Panc1 (cell line): Measurements from ENCODE around the gene LINGO4.

Experiments used
- POLR2AphosphoS5 ChIP-seq: IDR thresholded peaks from 2 replicates; pipeline ENCODE4 v1.6.1; 2012; ENCODE audit warnings: mild to moderate bottlenecking, low read depth, low read length, moderate library complexity
- SIN3A ChIP-seq: IDR thresholded peaks from 2 replicates; pipeline ENCODE4 v1.6.1; 2012; ENCODE audit warnings: low read depth, mild to moderate bottlenecking, low read length, moderate library complexity, borderline replicate concordance; ENCODE audit not compliant: insufficient read depth
- TCF7L2 ChIP-seq: IDR thresholded peaks from 2 replicates; pipeline ENCODE4 v1.6.1; 2011; ENCODE audit warnings: mild to moderate bottlenecking, low read depth, low read length, inconsistent platforms
- TF ChIP-seq, protein P1 (sequence below), 2 experiments: IDR thresholded peaks; 2 replicates each; pipeline ENCODE4 v1.6.1; 2011 to 2012; ENCODE audit warnings: low read depth in 2 of 2, control low read depth in 1 of 2, low read length in 1 of 2, mild to moderate bottlenecking in 1 of 2, moderate library complexity in 1 of 2; ENCODE audit not compliant: insufficient read depth in 1 of 2
- TF ChIP-seq, protein P2 (sequence below): fragments of 450-650 bp; IDR thresholded peaks from 2 replicates; pipeline ENCODE4 v1.5.1; 2017; ENCODE audit warnings: mild to moderate bottlenecking

DNA sequence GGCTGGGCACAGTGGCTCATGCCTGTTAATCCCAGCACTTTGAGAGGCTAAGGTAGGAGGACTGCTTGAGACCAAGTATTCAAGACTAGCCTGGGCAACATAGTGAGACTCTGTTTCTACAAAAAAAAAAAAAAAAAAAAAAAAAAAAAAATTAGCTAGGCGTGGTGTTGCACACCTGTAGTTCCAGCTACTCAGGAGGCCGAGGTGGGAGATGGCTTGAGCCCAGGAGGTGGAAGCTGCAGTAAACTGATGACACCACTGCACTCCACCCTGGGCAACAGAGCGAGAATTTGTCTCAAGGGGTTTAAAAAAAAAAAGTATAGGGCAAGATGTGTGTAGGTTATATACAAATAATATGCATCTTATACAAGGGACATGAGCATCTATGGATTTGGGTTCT, 17.5 kb downstream of the LINGO4 start:
- TF ChIP-seq, protein P1, sequence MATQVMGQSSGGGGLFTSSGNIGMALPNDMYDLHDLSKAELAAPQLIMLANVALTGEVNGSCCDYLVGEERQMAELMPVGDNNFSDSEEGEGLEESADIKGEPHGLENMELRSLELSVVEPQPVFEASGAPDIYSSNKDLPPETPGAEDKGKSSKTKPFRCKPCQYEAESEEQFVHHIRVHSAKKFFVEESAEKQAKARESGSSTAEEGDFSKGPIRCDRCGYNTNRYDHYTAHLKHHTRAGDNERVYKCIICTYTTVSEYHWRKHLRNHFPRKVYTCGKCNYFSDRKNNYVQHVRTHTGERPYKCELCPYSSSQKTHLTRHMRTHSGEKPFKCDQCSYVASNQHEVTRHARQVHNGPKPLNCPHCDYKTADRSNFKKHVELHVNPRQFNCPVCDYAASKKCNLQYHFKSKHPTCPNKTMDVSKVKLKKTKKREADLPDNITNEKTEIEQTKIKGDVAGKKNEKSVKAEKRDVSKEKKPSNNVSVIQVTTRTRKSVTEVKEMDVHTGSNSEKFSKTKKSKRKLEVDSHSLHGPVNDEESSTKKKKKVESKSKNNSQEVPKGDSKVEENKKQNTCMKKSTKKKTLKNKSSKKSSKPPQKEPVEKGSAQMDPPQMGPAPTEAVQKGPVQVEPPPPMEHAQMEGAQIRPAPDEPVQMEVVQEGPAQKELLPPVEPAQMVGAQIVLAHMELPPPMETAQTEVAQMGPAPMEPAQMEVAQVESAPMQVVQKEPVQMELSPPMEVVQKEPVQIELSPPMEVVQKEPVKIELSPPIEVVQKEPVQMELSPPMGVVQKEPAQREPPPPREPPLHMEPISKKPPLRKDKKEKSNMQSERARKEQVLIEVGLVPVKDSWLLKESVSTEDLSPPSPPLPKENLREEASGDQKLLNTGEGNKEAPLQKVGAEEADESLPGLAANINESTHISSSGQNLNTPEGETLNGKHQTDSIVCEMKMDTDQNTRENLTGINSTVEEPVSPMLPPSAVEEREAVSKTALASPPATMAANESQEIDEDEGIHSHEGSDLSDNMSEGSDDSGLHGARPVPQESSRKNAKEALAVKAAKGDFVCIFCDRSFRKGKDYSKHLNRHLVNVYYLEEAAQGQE (IDR thresholded peaks at IDR 0.05; ENCODE audit: insufficient read depth in 1 of 2, low read depth in 2 of 2, low read length in 1 of 2): no peak
- TF ChIP-seq, protein P2, sequence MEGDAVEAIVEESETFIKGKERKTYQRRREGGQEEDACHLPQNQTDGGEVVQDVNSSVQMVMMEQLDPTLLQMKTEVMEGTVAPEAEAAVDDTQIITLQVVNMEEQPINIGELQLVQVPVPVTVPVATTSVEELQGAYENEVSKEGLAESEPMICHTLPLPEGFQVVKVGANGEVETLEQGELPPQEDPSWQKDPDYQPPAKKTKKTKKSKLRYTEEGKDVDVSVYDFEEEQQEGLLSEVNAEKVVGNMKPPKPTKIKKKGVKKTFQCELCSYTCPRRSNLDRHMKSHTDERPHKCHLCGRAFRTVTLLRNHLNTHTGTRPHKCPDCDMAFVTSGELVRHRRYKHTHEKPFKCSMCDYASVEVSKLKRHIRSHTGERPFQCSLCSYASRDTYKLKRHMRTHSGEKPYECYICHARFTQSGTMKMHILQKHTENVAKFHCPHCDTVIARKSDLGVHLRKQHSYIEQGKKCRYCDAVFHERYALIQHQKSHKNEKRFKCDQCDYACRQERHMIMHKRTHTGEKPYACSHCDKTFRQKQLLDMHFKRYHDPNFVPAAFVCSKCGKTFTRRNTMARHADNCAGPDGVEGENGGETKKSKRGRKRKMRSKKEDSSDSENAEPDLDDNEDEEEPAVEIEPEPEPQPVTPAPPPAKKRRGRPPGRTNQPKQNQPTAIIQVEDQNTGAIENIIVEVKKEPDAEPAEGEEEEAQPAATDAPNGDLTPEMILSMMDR: no peak
- TF ChIP-seq POLR2AphosphoS5: no peak
- no peak for TF ChIP-seq SIN3A
- no peak for TF ChIP-seq TCF7L2
